ENCODE measurements around the gene OVOL1.
"Not testable (repeated sequence)": the region's sequence is repeated elsewhere in the genome, so short reads cannot be mapped to it uniquely, and the experiment has no call there.

OVOL1 gene

DNA sequence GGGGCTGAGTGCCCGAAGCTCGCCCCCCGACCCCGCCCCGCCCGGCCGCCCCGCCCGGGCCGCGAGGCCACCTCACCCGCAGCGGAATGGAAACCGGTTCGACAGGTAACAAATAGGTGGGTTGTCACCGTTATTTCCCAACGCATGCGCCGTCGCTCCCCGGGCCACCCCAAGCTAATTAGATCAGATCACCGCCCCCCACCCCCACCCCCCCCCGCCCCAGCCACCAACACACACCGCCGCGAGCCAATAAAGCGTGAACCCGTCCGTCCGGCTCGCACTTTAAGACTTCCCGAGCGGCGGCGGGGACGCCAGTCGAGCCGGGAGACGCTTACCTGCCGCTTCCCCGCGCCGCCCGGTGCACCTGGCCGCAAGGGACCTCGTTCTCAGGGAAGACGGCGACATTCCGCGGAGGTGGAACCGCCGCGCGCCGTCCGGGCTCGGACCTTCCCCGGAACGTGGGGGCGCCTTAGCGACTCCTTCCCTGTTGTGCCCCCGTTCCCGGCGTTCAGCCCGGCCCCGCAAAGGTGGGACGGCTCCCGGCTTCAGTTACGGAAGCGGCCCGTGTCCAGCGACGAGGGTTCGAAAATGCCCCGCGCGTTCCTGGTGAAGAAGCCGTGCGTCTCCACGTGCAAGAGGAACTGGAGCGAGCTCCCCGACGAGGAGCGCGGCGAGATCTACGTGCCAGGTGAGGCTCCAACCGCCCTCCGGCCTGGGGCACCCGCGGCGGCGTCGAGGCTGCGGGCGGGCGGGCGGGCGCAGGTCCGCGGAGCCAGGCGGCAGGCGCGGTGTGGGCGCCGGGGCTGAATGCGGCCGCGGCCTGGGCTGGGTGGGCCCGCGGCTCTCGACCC is at the start of gene OVOL1:
Gene OVOL1 (plus strand): TSS at position 278 of the 851 bp plus-strand sequence. CDS start 311 bp downstream, at position 589.
- no peak for DNase-seq (ENCODE audit: low spot score)

GRCh38 chr11:65739022-65739421 is 47.8 kb upstream of the OVOL1 start:
- no peak for DNase-seq (ENCODE audit: low spot score)

- no peak for DNase-seq (ENCODE audit: low spot score)
Measured at GRCh38 chr11:65741185-65741584, 45.7 kb upstream of the OVOL1 start.

GRCh38 chr11:65742353-65742752 is 44.5 kb upstream of the OVOL1 start:
- no peak for DNase-seq (ENCODE audit: low spot score)

DNA sequence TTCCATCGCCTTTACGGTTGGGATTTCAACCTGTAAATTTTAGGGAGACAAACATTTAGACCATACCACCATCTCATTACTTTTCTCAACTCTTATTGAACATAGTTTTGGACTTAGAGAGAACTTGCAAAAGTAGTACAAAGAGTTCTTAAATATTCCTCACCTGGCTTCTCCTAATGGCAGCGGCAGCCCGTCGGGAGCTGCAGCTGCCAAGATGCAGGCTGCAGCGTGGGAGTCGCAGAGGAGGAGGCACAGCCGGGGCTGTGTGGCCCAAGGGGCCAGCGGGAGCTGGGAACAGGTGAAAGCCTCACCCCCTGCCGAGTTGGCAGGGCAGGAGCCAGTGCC is 43.2 kb upstream of the OVOL1 start:
- DNase-seq (ENCODE audit: low spot score): no peak

GRCh38 chr11:65744026-65744698 is 42.7 kb upstream of the OVOL1 start:
- DNase-seq (ENCODE audit: low spot score): no peak

DNA sequence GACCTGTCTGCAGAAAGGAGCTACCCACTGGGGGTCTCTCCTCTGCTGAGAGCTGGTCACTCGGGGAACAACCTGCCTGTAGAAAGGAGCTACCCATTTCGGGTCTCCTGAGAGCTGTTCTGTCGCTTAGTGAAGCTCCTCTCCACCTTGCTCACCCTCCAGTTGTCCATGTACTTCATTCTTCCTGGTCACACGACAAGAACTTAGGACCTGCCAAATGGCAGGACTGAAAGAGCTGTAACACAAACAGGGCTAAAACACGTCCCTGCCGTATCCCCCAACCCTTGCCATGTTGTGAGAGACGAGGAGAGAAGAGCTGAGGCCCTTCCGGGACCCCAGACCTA is 42.2 kb upstream of the OVOL1 start:
- DNase-seq (ENCODE audit: low spot score): no peak

DNA sequence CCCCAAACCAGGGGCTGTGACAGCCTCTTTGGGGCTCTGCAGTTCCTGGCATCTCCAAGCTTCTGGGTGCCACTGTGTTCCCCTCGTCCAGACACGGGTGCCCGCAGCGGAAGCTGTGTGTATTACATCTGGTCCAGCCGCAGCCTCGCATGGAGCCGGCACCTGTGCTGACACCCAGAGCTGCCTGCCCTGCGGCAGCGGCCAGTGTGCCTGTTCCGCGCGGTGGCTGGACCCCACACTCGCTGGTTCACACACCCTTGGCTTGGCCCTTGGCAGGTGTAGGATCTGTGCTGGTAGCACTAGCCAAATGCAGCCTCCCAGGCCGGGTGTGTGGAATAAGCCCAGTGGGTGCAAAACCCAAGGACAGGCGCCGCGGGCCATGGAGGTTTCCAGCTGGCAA is 41.8 kb upstream of the OVOL1 start:
- no peak for DNase-seq (ENCODE audit: low spot score)

GRCh38 chr11:65762169-65762568 is 24.7 kb upstream of the OVOL1 start:
- DNase-seq (ENCODE audit: low spot score): not testable (repeated sequence)

DNA sequence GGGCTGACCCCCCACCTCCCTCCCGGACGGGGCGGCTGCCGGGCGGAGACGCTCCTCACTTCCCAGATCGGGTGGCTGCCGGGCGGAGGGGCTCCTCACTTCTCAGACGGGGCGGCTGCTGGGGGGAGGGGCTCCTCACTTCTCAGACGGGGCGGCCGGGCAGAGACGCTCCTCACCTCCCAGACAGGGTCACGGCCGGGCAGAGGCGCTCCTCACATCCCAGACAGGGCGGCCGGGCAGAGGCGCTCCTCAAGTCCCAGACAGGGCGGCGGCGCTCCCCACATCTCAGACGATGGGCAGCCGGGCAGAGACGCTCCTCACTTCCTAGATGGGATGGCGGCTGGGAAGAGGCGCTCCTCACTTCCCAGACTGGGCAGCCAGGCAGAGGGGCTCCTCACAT is 24.0 kb upstream of the OVOL1 start:
- not testable (repeated sequence) for DNase-seq (ENCODE audit: low spot score)

DNA sequence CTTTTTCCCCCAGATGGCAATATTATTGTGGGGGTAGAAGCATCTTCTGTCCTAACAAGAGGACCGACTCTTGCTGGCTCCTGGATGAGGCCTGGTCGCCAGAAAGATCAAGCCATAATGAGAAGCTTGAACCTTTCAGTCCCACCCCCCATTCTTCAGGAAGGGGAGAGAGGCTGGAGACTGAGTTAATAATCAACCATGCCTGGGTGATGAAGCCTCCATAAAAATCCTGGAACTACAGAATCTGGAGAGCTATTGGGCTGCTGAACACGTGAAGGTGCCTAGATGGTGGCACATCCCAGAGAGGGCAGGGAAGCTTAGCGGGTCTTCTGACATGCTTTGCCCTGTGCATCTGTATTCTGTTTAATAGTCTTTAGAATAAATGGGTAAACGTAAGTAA is 22.4 kb upstream of the OVOL1 start:
- DNase-seq (ENCODE audit: low spot score): no peak

GRCh38 chr11:65766535-65766934 is 20.3 kb upstream of the OVOL1 start:
- no peak for DNase-seq (ENCODE audit: low spot score)

DNA sequence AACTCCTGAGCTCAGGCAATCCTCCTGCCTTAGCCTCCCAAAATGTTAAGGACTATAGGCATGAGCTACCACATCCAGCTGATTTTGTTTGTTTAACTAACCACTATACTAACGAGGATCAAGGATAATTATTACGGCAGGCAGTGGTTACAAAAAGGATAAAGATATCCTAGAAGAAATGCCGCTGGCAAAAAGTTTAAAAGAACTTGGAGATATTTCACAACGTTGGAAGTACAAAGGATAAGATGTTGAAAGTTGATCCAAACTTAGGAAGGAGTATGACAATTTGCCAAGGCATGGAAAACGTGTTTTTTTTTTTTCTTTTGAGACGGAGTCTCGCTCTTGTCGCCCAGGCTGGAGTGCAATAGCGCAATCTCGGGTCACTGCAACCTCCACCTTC is 19.5 kb upstream of the OVOL1 start:
- DNase-seq (ENCODE audit: low spot score): no peak

DNA sequence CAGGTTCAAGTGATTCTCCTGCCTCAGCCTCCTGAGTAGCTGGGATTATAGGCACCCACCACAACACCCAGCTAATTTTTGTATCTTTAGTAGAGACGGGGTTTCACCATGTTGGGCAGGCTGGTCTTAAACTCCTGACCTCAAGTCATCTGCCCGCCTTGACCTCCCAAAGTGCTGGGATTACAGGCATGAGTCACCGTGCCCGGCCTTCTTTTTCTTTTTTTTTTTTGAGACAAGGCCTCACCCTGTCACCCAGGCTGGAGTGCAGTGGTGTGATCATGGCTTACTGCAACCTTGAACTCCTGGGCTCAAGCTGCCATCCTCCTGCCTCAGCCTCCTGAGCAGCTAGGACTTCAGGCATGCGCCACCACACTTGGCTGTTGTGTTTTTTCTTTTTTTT is 19.1 kb upstream of the OVOL1 start:
- DNase-seq (ENCODE audit: low spot score): not testable (repeated sequence)

DNA sequence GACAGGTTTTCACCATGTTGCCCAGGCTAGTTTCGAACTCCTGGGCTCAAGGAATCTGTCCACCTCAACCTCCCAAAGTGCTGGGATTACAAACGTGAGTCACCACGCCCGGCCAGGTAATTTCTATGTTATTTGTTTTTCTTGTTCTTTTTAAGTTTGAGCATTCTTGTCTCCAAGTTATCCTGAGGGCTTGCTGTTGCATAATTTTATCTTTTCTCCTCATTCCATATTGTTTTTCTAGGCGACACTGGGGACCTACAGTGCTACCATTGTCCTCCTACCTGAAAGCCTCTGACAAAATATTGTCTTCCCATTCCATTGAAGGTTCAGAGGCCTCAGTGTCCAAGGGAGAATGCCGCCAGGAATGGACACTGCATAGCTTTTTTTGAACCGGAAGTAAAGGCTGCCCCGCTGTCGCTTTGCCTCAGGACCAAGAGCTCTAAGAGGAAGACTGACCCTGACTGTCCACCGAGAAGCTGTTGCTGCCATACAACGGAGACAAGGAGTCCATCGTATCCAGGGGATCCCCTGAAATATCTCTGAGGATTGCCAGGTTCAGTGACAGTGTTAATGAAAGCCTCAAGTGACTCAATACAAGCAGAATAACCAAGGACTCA is 15.8 kb upstream of the OVOL1 start:
- DNase-seq (ENCODE audit: low spot score): no peak

- no peak for DNase-seq (ENCODE audit: low spot score)
Measured at GRCh38 chr11:65771589-65772112, 15.2 kb upstream of the OVOL1 start.

DNA sequence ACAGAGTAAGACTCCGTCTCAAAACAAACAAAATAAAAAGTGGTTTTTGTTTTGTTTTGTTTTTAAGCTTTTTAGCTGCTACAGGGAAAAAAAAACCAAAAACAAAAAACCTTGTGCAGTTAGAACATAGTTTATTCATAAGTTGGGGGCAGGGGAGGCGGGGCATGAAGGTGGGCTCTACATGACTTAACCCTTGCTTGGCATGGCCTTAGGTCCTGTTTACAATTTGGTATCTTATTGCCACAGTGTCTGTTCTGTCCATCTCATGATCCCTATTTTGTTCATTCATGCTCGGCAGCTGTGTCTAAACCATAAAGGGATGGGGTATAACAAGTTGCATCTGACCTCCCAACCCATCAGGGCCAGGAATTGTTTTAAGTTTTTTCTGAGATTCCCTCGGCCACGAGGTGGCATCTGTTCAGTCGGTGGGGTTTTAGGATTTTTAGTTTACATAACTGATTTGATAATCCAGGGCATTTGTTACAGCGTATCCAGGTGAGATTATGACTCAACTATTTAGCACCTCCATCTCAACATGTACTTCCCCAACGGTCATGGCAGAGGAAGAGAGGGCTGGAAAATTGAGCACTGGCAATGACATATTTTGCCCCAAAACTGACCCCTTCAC is 13.0 kb upstream of the OVOL1 start:
- no peak for DNase-seq (ENCODE audit: low spot score)

DNA sequence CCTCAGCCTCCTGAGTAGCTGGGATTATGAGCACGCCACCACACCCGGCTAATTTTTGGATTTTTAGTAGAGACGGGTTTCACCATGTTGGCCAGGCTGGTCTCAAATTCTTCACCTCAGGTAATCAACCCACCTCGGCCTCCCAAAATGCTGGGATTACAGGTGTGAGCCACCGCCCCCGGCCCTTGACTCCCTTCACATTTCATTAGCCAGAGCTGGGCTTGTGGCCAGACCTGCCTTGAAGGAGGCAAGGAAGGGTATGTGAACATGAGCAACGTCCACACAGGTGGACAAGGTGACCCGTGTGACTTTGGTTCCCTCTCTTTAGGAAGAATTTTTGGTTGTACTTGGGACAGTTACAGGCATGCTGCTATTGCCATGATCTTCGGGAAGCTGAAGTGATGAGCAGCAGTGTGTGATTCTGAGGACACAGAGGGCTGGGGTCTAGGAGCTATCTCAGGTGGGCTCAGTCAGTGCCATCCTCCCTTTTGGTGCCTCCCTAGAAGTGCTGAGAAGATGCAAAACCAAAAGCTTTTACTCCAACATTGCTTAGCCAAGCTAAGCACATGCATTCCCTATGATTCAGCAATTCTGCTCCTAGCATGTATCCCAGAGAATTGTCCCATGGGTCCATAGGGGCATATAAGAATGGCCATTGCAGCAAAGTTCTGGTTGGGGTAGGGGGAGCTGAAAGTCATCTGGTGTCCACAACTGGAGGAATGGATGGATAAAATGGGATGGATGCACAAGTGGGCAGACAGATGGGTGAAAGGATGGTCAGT is 12.1 kb upstream of the OVOL1 start:
- no peak for DNase-seq (ENCODE audit: low spot score)

GRCh38 chr11:65776196-65776595 is 10.7 kb upstream of the OVOL1 start:
- DNase-seq (ENCODE audit: low spot score): no peak

GRCh38 chr11:65776710-65777141 is 10.1 kb upstream of the OVOL1 start:
- no peak for DNase-seq (ENCODE audit: low spot score)

GRCh38 chr11:65777241-65777640 is 9.6 kb upstream of the OVOL1 start:
- DNase-seq (ENCODE audit: low spot score): no peak

Data from hematopoietic multipotent progenitor cell treated with erythropoietin and hydrocortisone succinate and interleukin-3 and kit ligand, for 17 days (in vitro differentiated cells).